SK-N-MC (cell line): ENCODE data around the gene LINC01488.

Experiments used
- EZH2 ChIP-seq: fragments of 200-600 bp; sonication (generic); IDR thresholded peaks from one replicate; pipeline ENCODE4 v1.6.1; 2017; ENCODE audit warnings: antibody characterized with exemption
- FOXP2 ChIP-seq: optimal IDR thresholded peaks from 2 replicates; pipeline ENCODE3; 2011; ENCODE audit warnings: mild to moderate bottlenecking, moderate library complexity; ENCODE audit not compliant: insufficient read depth; ENCODE audit errors: extremely low read length, control extremely low read depth
- POLR2AphosphoS5 ChIP-seq: IDR thresholded peaks from 2 replicates; pipeline ENCODE4 v1.6.1; 2012; ENCODE audit warnings: mild to moderate bottlenecking, low read depth, low read length, borderline replicate concordance

GRCh38 chr11:69536406-69536805 lies 54.9 kb downstream of the LINC01488 start:
- TF ChIP-seq POLR2AphosphoS5, result no peak
- no peak for TF ChIP-seq EZH2
- TF ChIP-seq FOXP2, result no peak
